Esophagus squamous epithelium (tissue), 5 donors: ENCODE measurements around the gene VEGFB. TPM values are rescaled to one million over a fixed set of nuclear protein-coding genes. Genes with fewer than 3 reads are reported as not detected.

Experiments used
- DNase-seq: peaks from one replicate; lab custom pipeline; 2025; lab: John Stamatoyannopoulos, UW
- H3K27ac ChIP-seq, 4 donors: fragments of 200-600 bp; sonication (generic); one replicate each; pipeline ENCODE4 v1.5.1; 2016 to 2019; ENCODE audit warnings: mild to moderate bottlenecking in 1 of 4
- H3K27me3 ChIP-seq, 4 donors: fragments of 200-600 bp; sonication (generic); 1 replicate in 3 of 4; 2 replicates in 1 of 4; pipeline versions ENCODE4 v1.5.1 to v1.6.0; 2017 to 2021; ENCODE audit warnings: antibody characterized with exemption in 1 of 4
- H3K36me3 ChIP-seq, 3 donors: fragments of 200-600 bp; sonication (generic); one replicate each; pipeline ENCODE4 v1.5.1; 2016 to 2019
- H3K4me1 ChIP-seq, 3 donors: fragments of 200-600 bp; sonication (generic); one replicate each; pipeline ENCODE4 v1.5.1; 2017 to 2019
- H3K4me3 ChIP-seq, 4 donors: fragments of 200-600 bp; sonication (generic); 1 replicate in 3 of 4; 2 replicates in 1 of 4; pipeline ENCODE4 v1.5.1; 2016 to 2019; ENCODE audit warnings: mild to moderate bottlenecking in 2 of 4, moderate library complexity in 1 of 4
- H3K9me3 ChIP-seq, 3 donors: fragments of 200-600 bp; sonication (generic); one replicate each; pipeline ENCODE4 v1.5.1; 2016 to 2019
- CTCF ChIP-seq, 6 experiments: fragments of 450-650 bp in 4 of 6; fragments of 200-600 bp in 2 of 6; sonication (generic) in 2 of 6; IDR thresholded peaks; one replicate each; pipeline ENCODE4 v1.5.1; 2016 to 2019; ENCODE audit warnings: antibody characterized with exemption in 6 of 6, mild to moderate bottlenecking in 4 of 6, moderate library complexity in 4 of 6
- POLR2A ChIP-seq, 4 donors: fragments of 450-650 bp; IDR thresholded peaks; one replicate each; pipeline ENCODE4 v1.6.1; 2017; ENCODE audit warnings: antibody characterized with exemption in 4 of 4, mild to moderate bottlenecking in 4 of 4, moderate library complexity in 3 of 4
- WGBS, 2 donors: methylation state at CpG; one replicate each; pipeline ENCODE4 v1.1.5; 2018; 5-methylcytosine and 5-hydroxymethylcytosine counted together
- intact Hi-C: fragments of 100-400 bp; cut with DNase I; formaldehyde crosslinking; loops from one replicate; pipeline ENCODE4 v1.15.0; 2022
- total RNA-seq, 4 donors: library from RNA; depleted of rRNA; stranded (reverse); fragments of >200 nt; gene quantifications; one replicate each; pipeline ENCODE4 v1.1.0, GENCODE V29; 2016
- donor health status: DM: yes; HTN: yes; CAD: no.

The VEGFB gene, protein sequence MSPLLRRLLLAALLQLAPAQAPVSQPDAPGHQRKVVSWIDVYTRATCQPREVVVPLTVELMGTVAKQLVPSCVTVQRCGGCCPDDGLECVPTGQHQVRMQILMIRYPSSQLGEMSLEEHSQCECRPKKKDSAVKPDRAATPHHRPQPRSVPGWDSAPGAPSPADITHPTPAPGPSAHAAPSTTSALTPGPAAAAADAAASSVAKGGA
- total RNA-seq: 10 to 100 TPM; 18.0 to 50.5 (median 30.9) TPM

- H3K27ac ChIP-seq: peak within 1 kb of the TSS; percentile 79 to 93 (median 90)
- TF ChIP-seq CTCF (IDR thresholded peaks at IDR 0.05) (no peak), POLR2A (IDR thresholded peaks at IDR 0.05) (peak in 2 of 4 donors; percentile 27 to 58)
- peaks cover 0 to 32% (median 0%) of the 10 kb centered on the region in 3 donors for H3K36me3 ChIP-seq
- H3K9me3 ChIP-seq: no peaks in the 10 kb centered on the region
- intact Hi-C loops: no loop called here
- H3K4me3 ChIP-seq: peak within 1 kb of the TSS; percentile 58 to 88 (median 75)
- no peaks in the 10 kb centered on the region for H3K27me3 ChIP-seq
- 3 to 10% methylated on average over 2 to 34 of the region's 62 CpGs for WGBS, 2 donors
- DNase-seq: no peak
- H3K4me1 ChIP-seq: peaks cover 36 to 93% (median 61%) of the 10 kb centered on the region in 3 donors
Observed at GRCh38 chr11:64233913-64234586, at the start of gene VEGFB. Gene VEGFB, plus strand, starts transcription at chr11:64234584. Its CDS starts 250 bp downstream, at chr11:64234834.

DNA sequence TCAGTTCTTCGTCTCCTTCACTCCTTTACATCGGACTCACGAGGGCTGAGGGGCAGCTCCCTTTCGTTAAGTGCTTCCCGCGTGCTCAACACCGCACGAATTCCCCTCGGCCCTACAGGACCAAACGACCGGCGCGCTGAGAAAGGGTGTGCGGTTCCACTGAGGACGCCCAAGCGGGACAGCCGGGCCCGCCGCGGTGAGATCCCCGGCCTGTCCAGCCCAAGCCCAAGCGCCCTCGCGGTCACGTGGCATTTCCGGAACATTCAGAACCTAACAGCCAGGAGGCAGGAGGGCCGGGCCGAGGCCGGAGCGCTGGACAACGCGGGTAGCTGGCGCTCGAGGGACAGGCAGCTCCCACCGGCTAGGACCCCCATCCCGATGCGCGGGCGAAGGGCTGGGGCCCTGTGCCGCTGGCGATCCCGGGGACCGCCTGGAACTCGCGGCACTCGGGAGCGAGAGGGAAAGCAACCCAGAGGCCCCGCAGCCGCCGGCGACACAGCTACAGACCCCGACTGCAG is 49.1 kb upstream of the VEGFB start:
- no peak for DNase-seq
- H3K9me3 ChIP-seq: no peaks in the 10 kb centered on the region
- no peaks in the 10 kb centered on the region for H3K27me3 ChIP-seq
- WGBS, 2 donors: 0% methylated on average over 17 of the region's 52 CpGs; no CpG with 5 or more reads in 1 of the 2 donors
- intact Hi-C loops: no loop called here
- TF ChIP-seq POLR2A (IDR thresholded peaks at IDR 0.05): peak in 3 of 4 donors; percentile 61 to 98 (median 98)
- peak in 5 of 6 experiments; percentile 28 to 59 (median 52) for TF ChIP-seq CTCF (IDR thresholded peaks at IDR 0.05)
- H3K4me1 ChIP-seq: peaks cover 30 to 48% (median 46%) of the 10 kb centered on the region in 3 donors
- H3K4me3 ChIP-seq: peak overlapping the region in 3 of 4 donors; percentile 47 to 89 (median 64)
- peak overlapping the region; percentile 86 to 100 (median 96) for H3K27ac ChIP-seq
- peaks cover 0 to 17% (median 0%) of the 10 kb centered on the region in 3 donors for H3K36me3 ChIP-seq

GRCh38 chr11:64185693-64186491 is 48.5 kb upstream of the VEGFB start, which contains the start of gene STIP1:
Gene STIP1, plus strand, starts transcription at chr11:64186171. Its CDS starts 91 bp downstream, at chr11:64186262.
- DNase-seq: peak; percentile 98
- H3K27ac ChIP-seq: peak within 1 kb of the TSS; percentile 86 to 100 (median 96)
- TF ChIP-seq POLR2A (IDR thresholded peaks at IDR 0.05) (peak in 3 of 4 donors; percentile 10 to 68 (median 58)), CTCF (IDR thresholded peaks at IDR 0.05) (peak in 4 of 6 experiments; percentile 14 to 56 (median 38))
- H3K4me3 ChIP-seq: peak within 1 kb of the TSS in 3 of 4 donors; percentile 47 to 89 (median 64)
- peaks cover 0 to 24% (median 0%) of the 10 kb centered on the region in 3 donors for H3K36me3 ChIP-seq
- 1% methylated on average over 19 to 21 of the region's 74 CpGs for WGBS, 2 donors
- H3K27me3 ChIP-seq: no peaks in the 10 kb centered on the region
- peaks cover 26 to 45% (median 44%) of the 10 kb centered on the region in 3 donors for H3K4me1 ChIP-seq
- intact Hi-C loops: no loop called here
- no peaks in the 10 kb centered on the region for H3K9me3 ChIP-seq

DNA sequence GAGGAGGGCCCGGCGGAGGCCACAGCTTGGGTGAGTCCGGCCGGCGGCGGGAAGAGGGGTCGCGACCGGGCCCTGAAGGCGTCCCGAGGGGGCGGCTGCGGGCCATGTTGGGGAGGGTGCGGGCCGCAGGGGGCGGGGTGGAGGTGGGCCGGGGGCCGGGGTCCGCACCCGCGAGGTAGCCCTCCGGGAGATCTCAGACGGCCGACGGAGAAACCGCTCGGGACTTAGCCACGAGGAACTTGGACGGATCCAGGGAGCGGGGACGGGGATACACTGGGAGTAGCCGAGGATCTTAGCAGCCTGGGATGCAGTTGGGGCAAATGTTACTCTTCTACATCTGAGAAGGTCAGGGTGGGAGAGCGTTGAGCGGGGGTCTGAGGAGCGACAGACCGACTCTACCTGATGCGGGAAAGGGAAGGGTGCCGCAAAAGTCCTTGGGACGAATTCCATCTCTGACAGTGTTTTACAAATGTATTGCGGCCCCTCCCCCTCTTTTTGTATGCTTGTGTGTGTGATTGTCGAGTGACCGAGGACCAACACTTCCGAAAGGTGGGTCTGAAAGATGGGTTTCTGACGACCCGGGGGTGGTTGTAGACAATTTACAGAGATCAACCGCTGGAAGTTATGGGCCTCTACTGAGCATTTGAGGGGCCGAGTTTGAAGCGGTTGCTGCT is 47.8 kb upstream of the VEGFB start:
- DNase-seq: no peak
- Histone ChIP-seq H3K4me1 (peaks cover 19 to 39% (median 36%) of the 10 kb centered on the region in 3 donors), H3K4me3 (no peak overlapping the region), H3K27ac (no peak overlapping the region), H3K36me3 (peaks cover 0 to 30% (median 0%) of the 10 kb centered on the region in 3 donors), H3K9me3 (no peaks in the 10 kb centered on the region), H3K27me3 (no peaks in the 10 kb centered on the region)
- WGBS, 2 donors: 1% methylated on average over 10 to 28 of the region's 48 CpGs
- intact Hi-C loops: no loop called here
- TF ChIP-seq POLR2A (IDR thresholded peaks at IDR 0.05) (no peak), CTCF (IDR thresholded peaks at IDR 0.05) (no peak)
